HepG2 (cell line): ENCODE results near the gene PALM. TPM values are rescaled to one million over a fixed set of nuclear protein-coding genes. Genes with fewer than 3 reads are reported as not detected.

Source experiments
- ATAC-seq: fragments of 200-7000 bp; cut with Tn5 transposase; 3 replicates; pipeline ENCODE4 v1.9.1; 2020; ENCODE audit warnings: mild to moderate bottlenecking, moderate library complexity
- BruUV-seq: library from RNA; stranded (reverse); fragments of 400-500 nt; replicated peaks from 2 replicates; lab custom pipeline; 2021; lab: Mats Ljungman, UMichigan
- CTCF ChIA-PET: fragments of 300-600 bp; formaldehyde crosslinking; extraction: SDS; loops from one replicate; lab custom pipeline; 2021; ENCODE audit warnings: low total read pairs, inconsistent platforms, low intra/inter-chr PET ratio; lab: Yijun Ruan, JAX
- POLR2A ChIA-PET: fragments of 350-600 bp; sonication (Branson Sonifier 250); formaldehyde crosslinking; loops from one replicate; lab custom pipeline; 2020; ENCODE audit warnings: antibody characterized with exemption, inconsistent platforms; lab: Yijun Ruan, JAX
- DNase-seq: peaks from one replicate; pipeline ENCODE4 v3.0.0-alpha.2; 2015; ENCODE audit warnings: low spot score
- FAIRE-seq: peaks from 3 replicates; lab custom pipeline; 2011; peaks lifted over from hg19 to GRCh38; lab: Jason Lieb, UNC
- H2AFZ ChIP-seq: one replicate; pipeline ENCODE4 v1.6.1; 2011; ENCODE audit warnings: low read length, inconsistent platforms
- H3K27ac ChIP-seq: fragments of 300-600 bp; 3 replicates; pipeline ENCODE4 v1.8.0; 2011; ENCODE audit warnings: mixed run types, mild to moderate bottlenecking, mixed read lengths, low read length, inconsistent platforms; ENCODE audit not compliant: insufficient read depth; ENCODE audit errors: extremely low read length
- H3K27me3 ChIP-seq, 2 experiments: fragments of 200-600 bp in 1 of 2; 2 replicates in 1 of 2; 3 replicates in 1 of 2; pipeline versions ENCODE4 v1.6.0 to v1.8.0; 2011; ENCODE audit warnings: low read length in 2 of 2, mild to moderate bottlenecking in 2 of 2, moderate library complexity in 2 of 2, inconsistent platforms in 1 of 2; ENCODE audit not compliant: insufficient read depth in 2 of 2, control insufficient read depth in 1 of 2
- H3K36me3 ChIP-seq, 2 experiments: fragments of 200-600 bp in 1 of 2; replicated peaks in 1 of 2; 2 replicates in 1 of 2; 3 replicates in 1 of 2; pipeline versions ENCODE4 v1.5.1 to v1.8.0; 2011; ENCODE audit warnings: low read length in 2 of 2, inconsistent platforms in 1 of 2; ENCODE audit not compliant: insufficient read depth in 2 of 2, control insufficient read depth in 1 of 2
- H3K4me1 ChIP-seq: 2 replicates; pipeline ENCODE4 v1.5.1; 2012; ENCODE audit warnings: low read length, inconsistent platforms; ENCODE audit not compliant: insufficient read depth
- H3K4me2 ChIP-seq: 2 replicates; pipeline ENCODE4 v1.6.0; 2011; ENCODE audit warnings: low read depth, low read length, inconsistent platforms
- H3K4me3 ChIP-seq, 3 experiments: fragments of 200-600 bp in 1 of 3; sonication (generic), shearing (Covaris generic) in 1 of 3; replicated peaks in 1 of 3; 2 replicates each; pipeline ENCODE4 v1.5.1; 2011 to 2016; ENCODE audit warnings: low read length in 3 of 3, inconsistent platforms in 2 of 3, low read depth in 2 of 3, mild to moderate bottlenecking in 2 of 3, control low read depth in 1 of 3, mixed read lengths in 1 of 3; ENCODE audit not compliant: insufficient read depth in 1 of 3
- H3K79me2 ChIP-seq: one replicate; pipeline ENCODE4 v1.6.1; 2011; ENCODE audit warnings: low read length, inconsistent platforms; ENCODE audit not compliant: insufficient read depth
- H3K9ac ChIP-seq: 2 replicates; pipeline ENCODE4 v1.6.0; 2011; ENCODE audit warnings: mild to moderate bottlenecking, low read depth, low read length, inconsistent platforms; ENCODE audit not compliant: insufficient read depth
- H3K9me3 ChIP-seq: 2 replicates; pipeline ENCODE4 v1.5.1; 2012; ENCODE audit warnings: mild to moderate bottlenecking, low read length
- H4K20me1 ChIP-seq: 2 replicates; pipeline ENCODE4 v1.6.0; 2011; ENCODE audit warnings: inconsistent platforms, mild to moderate bottlenecking, low read length, moderate library complexity; ENCODE audit not compliant: insufficient read depth
- ATF1 ChIP-seq: IDR thresholded peaks from 2 replicates; pipeline ENCODE4 v1.6.1; 2016; ENCODE audit warnings: mild to moderate bottlenecking, control low read depth
- CEBPB ChIP-seq: IDR thresholded peaks from 2 replicates; pipeline ENCODE4 v1.6.1; 2011; ENCODE audit warnings: low read depth, low read length, improper control_type of control experiment, borderline replicate concordance
- ERF ChIP-seq: IDR thresholded peaks from 2 replicates; pipeline ENCODE4 v1.6.1; 2018; ENCODE audit warnings: missing biosample characterization, missing genetic modification reagents
- KIAA2018 ChIP-seq: sonication (generic); formaldehyde crosslinking; IDR thresholded peaks from 2 replicates; pipeline ENCODE4 v1.5.0; 2020; ENCODE audit warnings: mild to moderate bottlenecking, missing genetic modification reagents, borderline replicate concordance
- RBM22 ChIP-seq: fragments of 200-400 bp; formaldehyde crosslinking; optimal IDR thresholded peaks from 2 replicates; pipeline ENCODE3; 2017; ENCODE audit warnings: mild to moderate bottlenecking, low read length, moderate library complexity
- ZNF496 ChIP-seq: sonication (generic); formaldehyde crosslinking; IDR thresholded peaks from 2 replicates; pipeline ENCODE4 v1.8.1; 2023; ENCODE audit warnings: mild to moderate bottlenecking, moderate library complexity, missing genetic modification reagents; ENCODE audit not compliant: insufficient replicate concordance
- ZNF678 ChIP-seq: sonication (generic); formaldehyde crosslinking; IDR thresholded peaks from 2 replicates; pipeline ENCODE4 v1.4.0; 2020; ENCODE audit warnings: mild to moderate bottlenecking, missing genetic modification reagents
- ZNF691 ChIP-seq: sonication (generic); formaldehyde crosslinking; IDR thresholded peaks from 2 replicates; pipeline ENCODE4 v1.4.0; 2020; ENCODE audit warnings: missing genetic modification reagents, low read depth, mild to moderate bottlenecking, borderline replicate concordance
- WGBS: methylation state at CpG from one replicate; pipeline ENCODE4 v1.1.6; 2017; ENCODE audit warnings: low lambda C conversion rate; 5-methylcytosine and 5-hydroxymethylcytosine counted together
- in situ Hi-C: cut with HindIII; loops from 2 replicates; pipeline ENCODE4 v1.10.0; 2017; ENCODE audit warnings: low pct_unique_long_range_greater_than_20kb; ENCODE audit not compliant: extremely low pct_ligation_motif_present
- intact Hi-C: fragments of 100-400 bp; cut with micrococcal nuclease; formaldehyde crosslinking; loops from one replicate; pipeline ENCODE4 v1.10.0; 2022; ENCODE audit not compliant: unreplicated experiment
- polyA plus RNA-seq, 8 experiments: library from polyadenylated mRNA; depleted of rRNA in 3 of 8; stranded (reverse) in 7 of 8; unstranded in 1 of 8; fragments of >200 nt; fragmentation: Illumina TruSeq in 4 of 8; extraction: Trizol in 4 of 8; gene quantifications; 2 replicates each; pipeline versions ENCODE4 v1.2.1 to v1.2.3, GENCODE V29; 2011 to 2016; ENCODE audit warnings: low read depth in 4 of 8, missing spikeins in 1 of 8, mixed read lengths in 1 of 8; ENCODE audit not compliant: insufficient read depth in 1 of 8
- total RNA-seq, 5 experiments: library from RNA; depleted of rRNA; stranded (reverse); fragments of >200 nt; fragmentation: Illumina TruSeq; extraction: Trizol; gene quantifications; 2 replicates each; pipeline ENCODE4 v1.2.3, GENCODE V29; 2016; ENCODE audit warnings: low read depth in 1 of 5
- TF ChIP-seq, protein P1 (sequence below): sonication (generic); formaldehyde crosslinking; IDR thresholded peaks from 2 replicates; pipeline ENCODE4 v1.4.0; 2020; ENCODE audit warnings: mild to moderate bottlenecking, missing genetic modification reagents, borderline replicate concordance
- TF ChIP-seq, protein P2 (sequence below): sonication (generic); formaldehyde crosslinking; IDR thresholded peaks from 2 replicates; pipeline ENCODE4 v1.5.1; 2020; ENCODE audit warnings: mild to moderate bottlenecking, missing genetic modification reagents, borderline replicate concordance

The PALM gene
- total and polyA plus RNA-seq, 2 of the 13 experiments (the other 11 are each of a cell fraction or from before 2014, with no cell fraction given) = 4.0 to 9.7 TPM

GRCh38 chr19:660793-661426, 47.8 kb upstream of the PALM start:
- Histone ChIP-seq H4K20me1 (peaks cover 56% of the 10 kb centered on the region), H3K36me3 (peaks cover 4 to 20% of the 10 kb centered on the region in 2 experiments; a peak in 4 of 5 replicates), H3K9me3 (no peaks in the 10 kb centered on the region), H3K4me3 (peak overlapping the region; percentile 76 to 99 (median 96)), H3K27ac (peak overlapping the region; percentile 96), H3K79me2 (peaks cover 70% of the 10 kb centered on the region), H3K4me1 (peaks cover 59% of the 10 kb centered on the region), H3K4me2 (peak overlapping the region; percentile 83), H3K27me3 (no peaks in the 10 kb centered on the region; a peak in 1 of 5 replicates), H2AFZ (no peak overlapping the region), H3K9ac (peak overlapping the region; percentile 91)
- peak; percentile 94 for FAIRE-seq
- in situ Hi-C loops = no loop called here
- POLR2A ChIA-PET = interaction anchor here (0.8 to 2.8 kb wide), 15 partner anchors 10 to 130 kb away, joined by 3 to 21 read pairs (median 4); partner anchors contain the start of genes BSG, FSTL3 and POLRMT
- WGBS = 0% methylated on average over 9 of the region's 20 CpGs
- DNase-seq = peak; percentile 95
- no TSS peak for BruUV-seq
- intact Hi-C loops = loop anchor here (10.0 kb wide), 2 partner anchors 76 to 264 kb away; partner anchors contain the start of genes ARID3A and HCN2
- CTCF ChIA-PET = no interaction called here
- peak; percentile 80 for ATAC-seq
- TF ChIP-seq RBM22 (peak; percentile 86), ZNF496 (CRISPR knock-in tag) (no peak), ZNF691 (CRISPR knock-in tag) (no peak; the same call in 1 of the 2 replicates), CEBPB (no peak), ZNF678 (CRISPR knock-in tag) (no peak), KIAA2018 (no peak), ATF1 (CRISPR knock-in tag) (no peak), ERF (peak; percentile 96)
- TF ChIP-seq, protein P1, sequence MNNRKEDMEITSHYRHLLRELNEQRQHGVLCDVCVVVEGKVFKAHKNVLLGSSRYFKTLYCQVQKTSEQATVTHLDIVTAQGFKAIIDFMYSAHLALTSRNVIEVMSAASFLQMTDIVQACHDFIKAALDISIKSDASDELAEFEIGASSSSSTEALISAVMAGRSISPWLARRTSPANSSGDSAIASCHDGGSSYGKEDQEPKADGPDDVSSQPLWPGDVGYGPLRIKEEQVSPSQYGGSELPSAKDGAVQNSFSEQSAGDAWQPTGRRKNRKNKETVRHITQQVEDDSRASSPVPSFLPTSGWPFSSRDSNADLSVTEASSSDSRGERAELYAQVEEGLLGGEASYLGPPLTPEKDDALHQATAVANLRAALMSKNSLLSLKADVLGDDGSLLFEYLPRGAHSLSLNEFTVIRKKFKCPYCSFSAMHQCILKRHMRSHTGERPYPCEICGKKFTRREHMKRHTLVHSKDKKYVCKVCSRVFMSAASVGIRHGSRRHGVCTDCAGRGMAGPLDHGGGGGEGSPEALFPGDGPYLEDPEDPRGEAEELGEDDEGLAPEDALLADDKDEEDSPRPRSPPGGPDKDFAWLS = no peak
- TF ChIP-seq, protein P2, sequence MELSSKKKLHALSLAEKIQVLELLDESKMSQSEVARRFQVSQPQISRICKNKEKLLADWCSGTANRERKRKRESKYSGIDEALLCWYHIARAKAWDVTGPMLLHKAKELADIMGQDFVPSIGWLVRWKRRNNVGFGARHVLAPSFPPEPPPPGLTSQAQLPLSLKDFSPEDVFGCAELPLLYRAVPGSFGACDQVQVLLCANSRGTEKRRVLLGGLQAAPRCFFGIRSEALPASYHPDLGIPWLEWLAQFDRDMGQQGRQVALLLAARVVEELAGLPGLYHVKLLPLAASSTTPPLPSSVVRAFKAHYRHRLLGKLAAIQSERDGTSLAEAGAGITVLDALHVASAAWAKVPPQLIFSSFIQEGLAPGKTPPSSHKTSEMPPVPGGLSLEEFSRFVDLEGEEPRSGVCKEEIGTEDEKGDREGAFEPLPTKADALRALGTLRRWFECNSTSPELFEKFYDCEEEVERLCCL (CRISPR knock-in tag) = no peak
